ENCODE results near the gene CTSO.
"Not testable (repeated sequence)": the region's sequence is repeated elsewhere in the genome, so short reads cannot be mapped to it uniquely, and the experiment has no call there.

Gene CTSO

DNA sequence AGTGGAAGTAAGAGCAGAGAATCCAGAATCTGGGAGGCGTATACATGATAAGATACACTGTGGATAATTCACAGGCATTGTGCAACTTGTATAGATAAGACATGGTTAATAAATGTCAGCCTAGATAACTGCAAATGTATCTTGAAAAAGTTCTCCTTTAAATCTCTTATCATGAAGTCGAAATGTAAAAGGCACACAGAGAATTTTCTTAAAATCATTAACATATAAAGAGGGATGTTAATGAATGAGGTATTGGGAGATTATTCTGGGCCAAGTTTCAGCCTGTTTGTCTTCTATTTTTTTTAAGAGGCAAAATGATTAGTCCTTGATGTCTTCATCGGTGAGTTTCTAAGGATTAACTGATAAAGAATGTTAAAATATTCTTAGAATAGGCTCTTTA is 49.3 kb downstream of the CTSO start:
- DNase-seq, result no peak

DNA sequence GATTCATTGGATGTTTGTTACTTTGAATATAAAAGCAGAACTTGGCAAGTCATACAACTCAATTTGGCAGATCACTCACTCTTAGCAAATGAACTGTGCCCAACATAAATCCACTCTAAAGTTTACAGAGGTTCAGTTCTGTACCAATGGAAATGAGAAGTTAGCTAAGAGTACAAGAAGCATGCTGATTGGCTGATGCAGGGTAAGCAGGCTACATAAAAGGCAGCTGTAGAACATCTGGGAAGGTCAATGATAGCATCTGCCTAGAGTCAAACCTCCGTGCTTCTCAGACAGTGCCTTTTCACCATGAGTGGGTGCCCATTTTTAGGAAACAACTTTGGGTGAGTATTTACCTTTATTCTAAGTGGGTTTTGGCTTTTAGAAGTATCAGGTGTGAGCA is 50.2 kb downstream of the CTSO start, which contains the start of gene TDO2:
TSS of gene TDO2 (plus strand) at position 244 of the 400 bp plus-strand sequence. CDS start at position 307, 63 bp downstream.
- no peak for DNase-seq

DNA sequence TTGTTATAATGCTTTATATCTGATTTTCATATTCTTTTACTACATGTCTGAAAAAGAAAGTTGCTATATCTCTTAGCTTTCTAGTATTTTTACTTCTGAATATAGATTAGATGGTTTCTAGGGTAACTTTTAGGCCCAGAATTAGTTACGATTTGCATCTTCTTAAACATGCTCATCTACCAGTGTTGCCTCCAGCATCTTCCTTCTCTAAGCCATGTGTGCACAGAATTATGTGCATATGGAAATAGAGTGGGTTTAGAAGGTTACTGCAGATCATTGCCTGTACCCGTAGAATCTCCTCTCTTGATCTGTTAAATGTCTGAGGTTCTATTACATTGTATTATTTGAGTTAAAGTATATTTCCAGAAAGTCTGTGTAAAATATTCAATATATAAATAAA is 52.7 kb downstream of the CTSO start:
- no peak for DNase-seq

DNA sequence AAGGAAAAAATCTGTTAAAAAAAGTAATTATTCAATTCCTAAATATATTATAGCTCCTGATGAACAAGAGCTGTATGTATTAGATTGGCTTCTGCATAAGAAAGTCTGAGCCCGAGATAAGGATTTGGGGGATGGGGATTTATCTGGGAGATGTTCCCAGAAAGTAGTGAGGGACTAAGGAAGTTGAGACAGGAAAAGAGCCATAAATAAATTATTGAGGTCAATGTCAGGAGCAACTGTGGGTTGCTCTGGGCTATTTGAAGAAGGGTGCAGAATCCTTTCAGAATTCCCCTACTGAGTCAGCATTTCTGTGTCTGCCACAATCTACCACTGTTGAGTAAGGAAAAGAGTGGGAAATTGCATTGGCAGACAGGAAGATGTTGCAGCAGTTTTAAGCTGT is 53.3 kb downstream of the CTSO start:
- DNase-seq, result no peak

DNA sequence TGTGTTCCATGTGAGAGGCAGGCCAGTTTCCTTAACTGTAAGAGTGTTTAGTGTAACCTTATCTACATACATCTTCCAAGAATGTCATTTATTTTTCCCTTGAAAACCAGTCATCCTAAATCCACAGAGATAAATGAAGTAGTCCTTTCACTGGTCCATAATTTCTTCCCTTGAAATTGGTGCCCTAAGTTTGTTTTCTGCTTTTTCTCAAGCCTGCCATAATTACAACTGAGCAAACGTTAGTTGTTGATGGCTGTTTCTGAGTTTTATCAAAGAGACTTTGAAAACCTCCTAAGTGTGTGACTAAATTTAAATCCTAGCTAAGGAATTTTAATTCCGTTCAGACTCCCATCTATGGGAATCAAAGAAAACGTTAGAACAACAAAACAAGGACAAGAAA is 53.8 kb downstream of the CTSO start:
- DNase-seq, result no peak

DNA sequence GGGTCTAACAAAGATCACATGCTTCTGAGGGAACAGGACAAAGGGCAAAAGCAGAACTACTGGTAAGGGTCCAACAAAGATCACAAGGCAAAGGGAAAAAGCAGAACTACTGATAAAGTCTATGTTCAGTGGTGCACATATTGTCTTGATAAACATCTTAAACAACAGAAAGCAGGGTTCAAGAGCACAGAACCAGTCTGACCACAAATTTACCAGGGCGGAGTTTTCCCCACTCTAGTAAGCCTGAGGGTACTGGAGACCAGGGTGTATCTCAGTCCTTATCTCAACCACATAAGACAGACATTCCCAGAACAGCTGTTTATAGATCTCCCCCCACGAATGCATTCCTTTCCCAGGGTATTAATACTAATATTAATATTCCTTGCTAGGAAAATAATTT is 55.3 kb downstream of the CTSO start:
- DNase-seq, result not testable (repeated sequence)

DNA sequence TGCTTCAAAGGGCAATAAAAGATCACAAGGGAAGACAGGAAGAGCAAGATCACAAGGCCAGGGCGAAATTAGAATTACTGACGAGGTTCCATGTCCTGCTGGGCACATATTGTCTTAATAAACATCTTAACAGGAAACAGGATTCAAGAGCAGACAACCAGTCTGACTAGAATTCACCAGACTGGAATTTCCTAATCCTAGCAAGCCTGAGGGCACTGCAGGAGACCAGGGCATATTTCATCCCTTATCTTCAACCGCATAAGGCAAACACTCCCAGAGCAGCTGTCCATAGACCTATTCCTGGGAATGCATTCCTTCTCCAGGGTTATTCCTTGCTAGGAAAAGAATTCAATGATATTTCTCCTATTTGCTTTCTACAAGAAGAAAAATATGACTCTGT is 62.6 kb downstream of the CTSO start:
- no peak for DNase-seq

DNA sequence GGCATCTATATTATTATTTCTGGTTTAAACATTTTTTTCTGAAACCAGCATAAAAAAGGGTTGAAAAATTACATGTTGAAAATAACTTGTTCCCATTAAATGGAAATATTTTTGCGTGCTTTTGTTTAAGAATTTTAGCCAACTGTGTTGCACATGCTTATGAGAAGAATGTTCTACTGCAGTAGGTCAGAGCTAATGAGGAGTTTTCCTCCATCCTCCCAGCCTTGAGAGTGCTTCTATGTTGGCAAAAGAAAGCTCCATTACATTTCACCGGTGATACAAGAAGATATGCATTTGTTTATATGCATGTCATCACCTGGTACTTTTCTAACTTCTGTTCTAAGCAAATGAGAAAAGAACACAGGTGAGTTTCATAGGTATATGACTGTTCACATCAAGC is 63.7 kb downstream of the CTSO start:
- DNase-seq, result no peak

DNA sequence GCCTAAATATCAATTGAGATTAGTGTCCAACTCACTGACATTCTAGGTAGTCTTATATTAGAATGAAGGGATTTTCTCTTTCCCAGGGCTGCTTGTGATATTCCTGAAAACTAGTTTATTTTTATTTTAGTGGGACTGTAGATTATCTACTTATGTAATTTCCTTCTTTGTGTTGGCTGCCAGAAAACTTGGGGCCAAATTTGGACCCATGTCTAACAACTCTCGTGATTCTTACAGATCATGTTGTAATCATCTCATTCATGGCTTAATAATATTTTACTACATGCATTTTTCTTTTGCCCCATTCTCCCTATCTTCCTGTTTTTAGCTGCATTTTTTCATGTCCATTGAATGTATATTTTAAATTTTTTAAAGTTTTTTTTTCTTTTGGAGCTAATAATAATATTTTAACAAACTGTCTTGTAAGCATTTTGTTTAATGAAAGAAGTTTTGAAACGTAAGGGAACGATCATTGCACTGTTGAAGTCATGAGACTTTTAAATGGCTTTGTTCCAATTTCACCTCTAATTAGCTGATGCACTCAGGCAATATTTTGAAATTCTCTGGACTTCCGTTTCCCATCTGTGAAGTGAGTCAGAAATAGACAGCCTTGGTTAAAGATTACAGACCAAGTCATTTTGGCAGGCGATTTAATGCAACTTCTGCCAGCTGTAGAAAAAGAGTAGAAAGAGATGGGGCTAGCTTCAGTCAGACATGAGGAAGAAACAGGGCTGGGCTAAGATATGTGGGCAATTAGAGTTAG is 64.5 kb downstream of the CTSO start:
- no peak for DNase-seq

DNA sequence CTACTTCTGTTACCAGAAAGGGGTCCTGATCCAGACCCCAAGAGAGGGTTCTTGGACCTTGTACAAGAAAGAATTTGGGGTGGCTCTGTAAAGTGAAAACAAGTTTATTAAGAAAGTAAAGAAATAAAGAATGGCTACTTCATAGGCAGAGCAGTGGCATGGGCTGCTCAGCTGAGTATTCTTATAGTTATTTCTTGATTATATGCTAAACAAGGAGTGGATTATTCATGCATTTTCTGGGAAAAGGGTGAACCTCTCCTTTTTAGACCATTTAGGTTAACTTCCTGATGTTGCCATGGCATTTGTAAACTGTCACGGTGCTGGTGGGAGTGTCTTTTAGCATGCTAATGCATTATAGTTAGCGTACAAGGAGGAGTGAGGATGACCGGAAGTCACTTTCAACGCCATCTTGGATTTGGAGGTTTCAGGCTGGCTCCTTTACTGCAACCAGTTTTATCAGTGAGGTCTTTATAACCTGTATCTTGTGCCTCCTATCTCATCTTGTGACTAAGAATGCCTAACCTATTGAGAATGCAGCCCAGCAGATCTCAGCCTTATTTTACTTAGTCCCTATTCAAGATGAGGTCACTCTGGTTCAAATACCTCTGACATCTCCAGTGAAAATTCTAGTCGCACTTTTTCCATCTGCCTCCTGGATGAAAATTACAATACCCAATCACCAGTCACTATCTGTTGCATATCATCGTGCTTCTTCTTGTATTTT is 65.7 kb downstream of the CTSO start:
- no peak for DNase-seq

DNA sequence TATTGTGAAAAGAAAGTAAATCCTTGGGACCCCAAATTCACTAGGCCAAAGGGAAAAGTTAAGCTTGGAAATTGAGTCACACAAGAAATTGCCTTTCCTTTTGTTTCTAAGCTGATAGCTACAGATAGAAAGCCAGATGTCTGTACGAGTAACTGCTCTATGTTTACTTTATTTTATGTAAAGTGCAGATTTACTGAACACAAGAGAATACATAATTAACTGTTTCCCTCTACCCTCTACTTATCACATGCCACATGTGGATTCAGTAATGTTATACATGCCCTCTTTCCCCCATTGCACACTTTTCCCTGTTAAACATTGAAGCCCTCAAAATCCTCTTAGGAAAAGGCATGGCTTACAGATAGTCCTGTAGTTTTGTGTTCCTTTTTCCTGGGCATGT is 66.6 kb downstream of the CTSO start:
- no peak for DNase-seq

DNA sequence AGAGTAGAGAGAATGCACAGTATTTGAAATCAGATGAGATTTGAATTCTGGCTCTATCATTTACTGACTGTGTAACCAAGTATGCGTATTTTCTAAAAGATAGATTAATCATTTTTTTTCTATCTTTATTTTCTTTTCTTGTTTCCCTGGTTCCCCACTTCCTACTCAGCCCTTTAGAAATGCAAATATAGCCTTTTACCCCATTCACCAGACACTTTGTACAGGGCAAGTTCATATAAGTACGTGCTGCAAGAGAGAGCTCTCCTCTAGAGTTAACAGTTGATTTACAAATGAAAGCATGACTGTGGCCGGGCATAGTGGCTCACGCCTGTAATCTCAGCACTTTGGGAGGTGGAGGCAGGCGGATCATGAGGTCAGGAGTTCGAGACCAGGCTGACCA is 68.0 kb downstream of the CTSO start:
- no peak for DNase-seq

DNA sequence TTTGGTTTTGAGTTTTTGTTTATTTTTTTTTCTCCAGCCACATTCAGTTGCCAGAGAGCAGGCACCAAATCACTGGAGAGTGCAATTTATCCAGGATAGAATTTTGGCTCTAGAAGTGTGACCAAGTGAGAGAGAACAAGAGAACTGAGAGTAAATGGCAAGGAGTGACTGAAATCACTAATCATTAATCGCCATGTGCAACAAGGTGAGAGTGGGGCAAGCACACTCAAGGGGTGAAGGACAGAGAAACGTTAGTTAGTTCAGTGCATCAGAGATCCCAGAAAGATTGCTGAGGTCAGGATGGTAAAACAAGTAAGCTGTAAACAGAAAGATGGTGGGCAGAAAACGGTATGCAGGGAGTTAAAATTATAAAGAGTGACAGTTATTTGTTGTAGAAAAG is 69.8 kb downstream of the CTSO start:
- no peak for DNase-seq

DNA sequence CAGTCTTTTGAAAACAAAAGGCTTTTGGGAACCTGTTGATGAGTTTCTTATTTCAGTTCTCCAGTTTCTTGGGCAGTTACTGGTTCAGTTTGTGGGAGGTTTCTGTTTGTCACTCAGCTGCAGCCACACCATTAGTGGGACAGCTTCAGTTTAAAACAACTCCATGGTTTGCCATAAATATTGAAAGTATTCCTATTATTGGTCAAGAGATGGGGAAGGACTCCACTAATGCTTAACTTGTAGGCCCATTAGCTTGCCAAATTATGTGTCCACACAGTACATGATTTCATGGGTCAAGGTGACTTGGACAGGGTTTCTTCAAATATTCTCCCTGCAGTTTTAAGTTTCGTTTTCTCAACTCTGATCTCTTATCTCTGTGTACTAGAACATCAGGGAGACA is 72.1 kb downstream of the CTSO start:
- DNase-seq, result no peak

DNA sequence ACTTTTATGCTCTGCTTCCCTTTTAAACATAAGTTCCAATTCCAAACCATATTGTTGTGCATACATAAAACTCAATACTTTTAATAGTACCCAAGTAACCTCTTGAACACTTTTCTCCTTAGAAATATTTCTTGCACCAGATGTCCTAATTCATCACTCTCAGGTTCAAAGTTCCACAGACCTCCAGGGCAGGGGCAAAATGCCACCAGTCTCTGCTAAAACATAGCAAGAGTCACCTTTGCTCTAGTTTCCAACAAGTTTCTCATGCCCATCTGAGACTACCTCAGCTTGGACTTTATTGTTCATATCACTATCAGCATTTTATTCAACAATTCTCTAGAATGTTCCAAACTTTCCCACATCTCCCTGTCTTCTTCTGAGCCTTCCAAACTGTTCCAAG is 73.9 kb downstream of the CTSO start:
- no peak for DNase-seq

DNA sequence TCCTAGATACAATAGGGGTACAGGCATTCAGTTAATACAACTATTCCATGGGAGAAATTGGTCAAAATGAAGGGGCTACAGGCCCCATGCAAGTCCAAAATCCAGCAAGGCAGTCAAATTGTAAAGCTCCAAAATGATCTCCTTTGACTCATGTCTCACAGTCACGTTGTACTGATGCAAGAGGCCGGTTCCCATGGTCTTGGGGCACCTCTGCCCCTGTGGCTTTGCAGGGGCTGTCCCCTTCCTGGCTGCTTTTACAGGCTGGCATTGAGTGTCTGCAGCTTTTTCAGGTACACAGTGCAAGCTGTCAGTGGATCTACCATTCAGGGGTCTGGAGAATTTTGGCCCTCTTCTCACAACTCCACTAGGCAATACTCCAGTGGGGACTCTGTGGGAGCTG is 75.1 kb downstream of the CTSO start:
- DNase-seq, result no peak

DNA sequence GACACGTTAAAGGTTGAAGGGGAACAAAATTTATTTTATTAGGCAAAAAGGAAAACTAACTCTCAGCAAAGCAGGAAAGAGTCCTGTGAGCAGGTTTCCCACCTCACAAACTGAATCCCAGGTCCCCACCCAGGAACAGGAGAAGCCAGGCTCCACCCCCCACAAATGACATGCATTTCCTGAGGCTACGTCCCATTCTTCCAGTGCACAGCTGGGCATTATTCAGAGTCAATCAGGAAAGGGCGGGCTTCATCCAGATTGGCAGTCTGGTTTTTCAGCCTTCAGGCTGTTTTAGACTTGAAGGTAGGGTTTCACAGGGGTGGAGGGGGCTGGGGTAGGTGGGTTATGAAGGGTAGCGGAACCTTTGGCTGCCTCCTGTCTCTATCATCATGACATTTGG is 75.7 kb downstream of the CTSO start:
- DNase-seq, result no peak

DNA sequence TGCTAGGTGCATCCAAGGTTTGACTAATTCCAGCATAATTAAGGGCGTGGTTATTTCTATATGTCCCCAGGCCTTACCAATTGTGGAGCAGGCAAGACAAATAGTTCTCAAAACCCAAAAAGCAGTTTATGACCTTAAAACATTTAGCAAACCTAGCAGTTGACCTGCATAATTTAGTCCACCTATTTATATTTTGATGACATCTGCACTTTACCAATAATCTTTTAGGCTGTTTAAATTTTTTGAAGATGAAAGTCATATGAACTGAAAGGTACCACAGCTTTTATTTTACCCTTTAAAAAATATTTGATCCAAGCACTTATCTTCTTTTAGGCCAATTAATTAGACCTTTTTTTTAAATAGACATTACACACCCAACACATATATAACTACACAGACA is 77.8 kb downstream of the CTSO start:
- DNase-seq, result no peak
